Panc1 (cell line): ENCODE measurements around the gene TBC1D2B.
A peak's percentile ranks its signal among the peaks of the same experiment; 100 is the strongest.

Experiments used
- POLR2AphosphoS5 ChIP-seq: IDR thresholded peaks from 2 replicates; pipeline ENCODE4 v1.6.1; 2012; ENCODE audit warnings: mild to moderate bottlenecking, low read depth, low read length, moderate library complexity
- REST ChIP-seq, 2 experiments: IDR thresholded peaks; 2 replicates each; pipeline ENCODE4 v1.6.1; 2011 to 2012; ENCODE audit warnings: low read depth in 2 of 2, control low read depth in 1 of 2, low read length in 1 of 2, mild to moderate bottlenecking in 1 of 2, moderate library complexity in 1 of 2; ENCODE audit not compliant: insufficient read depth in 1 of 2
- TCF7L2 ChIP-seq: IDR thresholded peaks from 2 replicates; pipeline ENCODE4 v1.6.1; 2011; ENCODE audit warnings: mild to moderate bottlenecking, low read depth, low read length, inconsistent platforms
- TF ChIP-seq, protein P1 (sequence below): fragments of 450-650 bp; IDR thresholded peaks from 2 replicates; pipeline ENCODE4 v1.5.1; 2017; ENCODE audit warnings: mild to moderate bottlenecking

DNA sequence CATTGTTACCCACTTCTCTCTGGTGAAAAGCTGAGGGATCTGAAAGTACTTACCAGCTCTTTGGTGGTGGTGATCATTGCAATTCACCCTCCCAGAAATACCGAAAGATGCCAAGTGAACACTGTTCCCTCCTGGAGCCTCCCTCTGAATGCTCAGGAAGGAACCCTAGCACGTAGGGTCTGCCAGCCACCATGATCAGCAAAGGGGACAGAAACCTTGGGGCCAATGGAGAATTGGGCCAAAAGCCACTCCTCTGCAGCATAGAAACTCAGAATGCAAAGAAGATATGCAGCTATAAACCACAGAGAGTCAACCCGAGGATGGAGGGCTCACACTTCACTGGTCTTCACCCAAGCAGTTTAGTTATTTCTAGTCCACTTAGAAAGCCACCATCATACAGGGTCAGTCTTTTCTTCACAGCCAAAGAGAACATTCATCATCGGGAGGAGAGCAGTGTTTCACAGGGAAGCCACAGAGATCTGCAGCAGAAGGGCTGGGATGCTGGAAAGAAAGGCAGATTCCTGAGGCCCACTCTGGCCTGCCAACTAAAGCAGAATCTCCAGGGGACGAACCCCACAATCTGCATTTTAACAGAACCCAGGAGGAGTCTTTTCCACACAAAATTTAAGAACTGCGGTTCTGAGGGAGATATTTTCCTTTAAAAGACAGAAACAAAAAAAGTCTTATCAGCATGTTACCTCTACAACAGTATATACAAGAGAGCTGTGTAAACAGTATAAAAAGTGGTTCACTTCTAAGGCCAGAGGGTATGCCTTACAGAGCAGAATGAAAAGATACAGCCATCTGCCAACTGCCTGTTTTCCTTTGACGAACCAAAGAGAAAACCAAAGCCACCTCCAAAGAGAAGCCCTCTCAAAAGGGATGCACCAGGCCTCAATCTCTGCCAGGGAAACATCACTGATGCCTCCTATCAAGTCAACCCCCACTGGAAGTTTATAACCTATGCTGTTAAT lies 11.3 kb downstream of the TBC1D2B start:
- TF ChIP-seq, protein P1, sequence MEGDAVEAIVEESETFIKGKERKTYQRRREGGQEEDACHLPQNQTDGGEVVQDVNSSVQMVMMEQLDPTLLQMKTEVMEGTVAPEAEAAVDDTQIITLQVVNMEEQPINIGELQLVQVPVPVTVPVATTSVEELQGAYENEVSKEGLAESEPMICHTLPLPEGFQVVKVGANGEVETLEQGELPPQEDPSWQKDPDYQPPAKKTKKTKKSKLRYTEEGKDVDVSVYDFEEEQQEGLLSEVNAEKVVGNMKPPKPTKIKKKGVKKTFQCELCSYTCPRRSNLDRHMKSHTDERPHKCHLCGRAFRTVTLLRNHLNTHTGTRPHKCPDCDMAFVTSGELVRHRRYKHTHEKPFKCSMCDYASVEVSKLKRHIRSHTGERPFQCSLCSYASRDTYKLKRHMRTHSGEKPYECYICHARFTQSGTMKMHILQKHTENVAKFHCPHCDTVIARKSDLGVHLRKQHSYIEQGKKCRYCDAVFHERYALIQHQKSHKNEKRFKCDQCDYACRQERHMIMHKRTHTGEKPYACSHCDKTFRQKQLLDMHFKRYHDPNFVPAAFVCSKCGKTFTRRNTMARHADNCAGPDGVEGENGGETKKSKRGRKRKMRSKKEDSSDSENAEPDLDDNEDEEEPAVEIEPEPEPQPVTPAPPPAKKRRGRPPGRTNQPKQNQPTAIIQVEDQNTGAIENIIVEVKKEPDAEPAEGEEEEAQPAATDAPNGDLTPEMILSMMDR, result no peak
- no peak; the same call in 1 of the 2 replicates for TF ChIP-seq POLR2AphosphoS5
- peak; percentile 71 for TF ChIP-seq TCF7L2
- no peak for TF ChIP-seq REST (IDR thresholded peaks at IDR 0.05; ENCODE audit: insufficient read depth in 1 of 2, low read depth in 2 of 2, low read length in 1 of 2)
